COLO829 (cell line): ENCODE data around the gene TPI1.
"Not testable (repeated sequence)": the region's sequence is repeated elsewhere in the genome, so short reads cannot be mapped to it uniquely, and the experiment has no call there.

Experiments used
- DNase-seq: peaks from one replicate; pipeline ENCODE4 v3.0.0; 2012; ENCODE audit warnings: low spot score

Gene TPI1

GRCh38 chr12:6847676-6848075 lies 19.7 kb upstream of the TPI1 start:
- no peak for DNase-seq

- DNase-seq: no peak
These were observed 17.9 kb upstream of the TPI1 start for GRCh38 chr12:6849427-6849826.

GRCh38 chr12:6849976-6850560 lies 17.3 kb upstream of the TPI1 start:
- no peak for DNase-seq

GRCh38 chr12:6850796-6851152 lies 16.6 kb upstream of the TPI1 start:
- no peak for DNase-seq

- DNase-seq: peak; percentile 100
These were observed 16.0 kb upstream of the TPI1 start, which contains the start of gene CDCA3 for GRCh38 chr12:6851153-6851920. CDCA3 (minus strand) TSS chr12:6851286; CDS start chr12:6850952, 334 bp downstream.

GRCh38 chr12:6851921-6852650 lies 15.2 kb upstream of the TPI1 start, which contains the start of gene USP5:
USP5 (plus strand) TSS chr12:6852150; CDS start chr12:6852180, 30 bp downstream.
- peak; percentile 99 for DNase-seq

GRCh38 chr12:6852651-6853354 lies 14.5 kb upstream of the TPI1 start:
- DNase-seq: no peak

GRCh38 chr12:6853626-6854025 lies 13.7 kb upstream of the TPI1 start:
- no peak for DNase-seq

- no peak for DNase-seq
These were observed 13.3 kb upstream of the TPI1 start for GRCh38 chr12:6854036-6854435.

- DNase-seq: no peak
These were observed 12.0 kb upstream of the TPI1 start for GRCh38 chr12:6855322-6855721.

- DNase-seq: no peak
These were observed 8.5 kb upstream of the TPI1 start for GRCh38 chr12:6858799-6859198.

GRCh38 chr12:6860116-6860515 lies 7.2 kb upstream of the TPI1 start:
- no peak for DNase-seq

- DNase-seq: no peak
These were observed 6.4 kb upstream of the TPI1 start for GRCh38 chr12:6860942-6861341.

- no peak for DNase-seq
These were observed 5.9 kb upstream of the TPI1 start for GRCh38 chr12:6861391-6861790.

- no peak for DNase-seq
These were observed 4.3 kb upstream of the TPI1 start for GRCh38 chr12:6863033-6863432.

- no peak for DNase-seq
These were observed 3.6 kb upstream of the TPI1 start for GRCh38 chr12:6863586-6864321.

GRCh38 chr12:6865307-6865706 lies 2.0 kb upstream of the TPI1 start:
- DNase-seq: not testable (repeated sequence)

- no peak for DNase-seq
These were observed 990 bp upstream of the TPI1 start for GRCh38 chr12:6866163-6866919.

GRCh38 chr12:6866920-6867412 lies 365 bp upstream of the TPI1 start:
- DNase-seq: no peak

- no peak for DNase-seq
These were observed 1.1 kb downstream of the TPI1 start for GRCh38 chr12:6868211-6869048.
